GM12872 (cell line): ENCODE measurements around the gene ENAH.

Experiments
- CTCF ChIP-seq: IDR thresholded peaks from 3 replicates; pipeline ENCODE4 v1.5.1; 2011; ENCODE audit warnings: low read depth, mild to moderate bottlenecking, low read length, moderate library complexity; ENCODE audit not compliant: insufficient read depth

Gene ENAH

GRCh38 chr1:225657462-225657989 is 4.6 kb upstream of the ENAH start:
- no peak for TF ChIP-seq CTCF

- TF ChIP-seq CTCF: 0 out of 3 replicates have a peak, but pooled peaks have one; percentile 9
Observed at GRCh38 chr1:225655509-225656258, 2.8 kb upstream of the ENAH start.

GRCh38 chr1:225654688-225655508 is 2.0 kb upstream of the ENAH start:
- no peak for TF ChIP-seq CTCF

GRCh38 chr1:225654277-225654597 is 1.3 kb upstream of the ENAH start:
- TF ChIP-seq CTCF: no peak

GRCh38 chr1:225653463-225654276 is 747 bp upstream of the ENAH start:
- TF ChIP-seq CTCF: no peak

- TF ChIP-seq CTCF: no peak
Observed at GRCh38 chr1:225651872-225652728, 823 bp downstream of the ENAH start.
